ENCODE results near the gene ABTB2.

- TF ChIP-seq ETS1 (IDR thresholded peaks at IDR 0.05): no peak
- TF ChIP-seq, protein P1, sequence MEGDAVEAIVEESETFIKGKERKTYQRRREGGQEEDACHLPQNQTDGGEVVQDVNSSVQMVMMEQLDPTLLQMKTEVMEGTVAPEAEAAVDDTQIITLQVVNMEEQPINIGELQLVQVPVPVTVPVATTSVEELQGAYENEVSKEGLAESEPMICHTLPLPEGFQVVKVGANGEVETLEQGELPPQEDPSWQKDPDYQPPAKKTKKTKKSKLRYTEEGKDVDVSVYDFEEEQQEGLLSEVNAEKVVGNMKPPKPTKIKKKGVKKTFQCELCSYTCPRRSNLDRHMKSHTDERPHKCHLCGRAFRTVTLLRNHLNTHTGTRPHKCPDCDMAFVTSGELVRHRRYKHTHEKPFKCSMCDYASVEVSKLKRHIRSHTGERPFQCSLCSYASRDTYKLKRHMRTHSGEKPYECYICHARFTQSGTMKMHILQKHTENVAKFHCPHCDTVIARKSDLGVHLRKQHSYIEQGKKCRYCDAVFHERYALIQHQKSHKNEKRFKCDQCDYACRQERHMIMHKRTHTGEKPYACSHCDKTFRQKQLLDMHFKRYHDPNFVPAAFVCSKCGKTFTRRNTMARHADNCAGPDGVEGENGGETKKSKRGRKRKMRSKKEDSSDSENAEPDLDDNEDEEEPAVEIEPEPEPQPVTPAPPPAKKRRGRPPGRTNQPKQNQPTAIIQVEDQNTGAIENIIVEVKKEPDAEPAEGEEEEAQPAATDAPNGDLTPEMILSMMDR (conservative IDR thresholded peaks at IDR 0.05; ENCODE audit: low read depth in 2 of 2): no peak
- no peak for TF ChIP-seq EZH2phosphoT487 (IDR thresholded peaks at IDR 0.05; ENCODE audit: unreplicated experiment)
Measured at GRCh38 chr11:34317666-34318065, 40.1 kb downstream of the ABTB2 start.

Measured in GM23338 (cell line).